Measurements from ENCODE around the gene THAP4.
"Not testable (repeated sequence)": the region's sequence is repeated elsewhere in the genome, so short reads cannot be mapped to it uniquely, and the experiment has no call there.

Gene THAP4

GRCh38 chr2:241611062-241611461 is 25.9 kb downstream of the THAP4 start:
- DNase-seq: no peak

GRCh38 chr2:241609859-241610793 is 26.8 kb downstream of the THAP4 start:
- peak; percentile 88 for DNase-seq

GRCh38 chr2:241608881-241609280 is 28.1 kb downstream of the THAP4 start:
- no peak for DNase-seq

- no peak for DNase-seq
These were observed 29.6 kb downstream of the THAP4 start for GRCh38 chr2:241607162-241607885.

DNA sequence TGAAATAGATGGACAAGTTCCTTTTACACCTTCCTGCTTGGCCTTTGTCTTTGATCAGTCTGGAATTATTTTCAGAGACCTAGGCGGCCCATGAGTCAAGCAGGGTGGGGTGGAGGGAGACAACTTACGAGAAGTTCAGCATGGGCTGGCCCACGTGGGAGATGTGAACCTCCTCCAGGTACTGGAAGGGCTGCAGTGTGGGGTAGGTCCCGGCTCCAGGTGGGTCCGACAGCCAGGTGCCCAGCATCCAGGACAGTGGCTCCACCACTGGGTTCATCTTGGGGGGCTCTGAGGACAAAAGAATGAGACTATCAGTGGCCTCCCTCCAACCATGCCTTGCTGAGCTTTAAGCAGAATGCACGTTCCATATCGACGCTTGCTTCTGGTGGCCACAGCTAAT is 30.8 kb downstream of the THAP4 start:
- no peak for DNase-seq

- DNase-seq: no peak
These were observed 33.3 kb downstream of the THAP4 start for GRCh38 chr2:241603686-241604085.

- DNase-seq: no peak
These were observed 34.2 kb downstream of the THAP4 start for GRCh38 chr2:241602720-241603119.

GRCh38 chr2:241601841-241602240 is 35.1 kb downstream of the THAP4 start:
- no peak for DNase-seq

DNA sequence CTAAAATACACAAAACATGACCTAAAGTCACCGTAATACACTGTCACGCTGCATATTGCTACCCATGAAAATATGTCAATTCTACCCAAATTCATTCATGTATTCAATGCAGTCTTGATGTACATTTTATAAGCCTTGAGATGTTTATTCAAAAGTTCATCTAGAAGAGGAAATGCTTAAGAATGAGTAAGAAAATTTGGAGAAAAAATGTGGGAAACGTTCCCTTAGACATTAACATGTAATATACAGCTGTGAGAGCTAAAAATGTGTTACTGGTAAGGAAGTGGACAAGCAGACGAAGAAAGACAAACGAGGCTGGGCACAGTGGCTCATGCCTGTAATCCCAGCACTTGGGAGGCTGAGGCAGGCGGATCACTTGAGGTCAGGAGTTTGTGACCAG is 37.3 kb downstream of the THAP4 start:
- DNase-seq: no peak

GRCh38 chr2:241598487-241598886 is 38.5 kb downstream of the THAP4 start:
- DNase-seq: no peak

DNA sequence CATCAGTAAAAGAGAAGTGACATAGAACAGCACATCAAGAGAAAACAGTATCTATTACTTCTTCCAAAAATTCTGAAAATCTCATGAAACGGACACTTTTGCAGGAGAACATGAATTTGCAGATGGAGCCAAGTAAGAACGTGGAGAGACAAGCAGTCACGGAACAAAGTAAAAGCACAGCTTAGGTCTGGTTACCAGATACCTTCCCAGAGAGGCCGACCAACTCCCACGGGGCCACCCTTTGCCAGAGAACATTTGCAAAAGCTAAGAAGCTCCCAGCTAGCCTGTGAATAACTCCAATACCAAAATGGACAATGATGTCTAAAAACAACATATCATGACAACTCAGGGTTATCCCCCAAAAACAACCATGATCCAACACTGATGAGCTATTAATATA is 38.9 kb downstream of the THAP4 start:
- no peak for DNase-seq

DNA sequence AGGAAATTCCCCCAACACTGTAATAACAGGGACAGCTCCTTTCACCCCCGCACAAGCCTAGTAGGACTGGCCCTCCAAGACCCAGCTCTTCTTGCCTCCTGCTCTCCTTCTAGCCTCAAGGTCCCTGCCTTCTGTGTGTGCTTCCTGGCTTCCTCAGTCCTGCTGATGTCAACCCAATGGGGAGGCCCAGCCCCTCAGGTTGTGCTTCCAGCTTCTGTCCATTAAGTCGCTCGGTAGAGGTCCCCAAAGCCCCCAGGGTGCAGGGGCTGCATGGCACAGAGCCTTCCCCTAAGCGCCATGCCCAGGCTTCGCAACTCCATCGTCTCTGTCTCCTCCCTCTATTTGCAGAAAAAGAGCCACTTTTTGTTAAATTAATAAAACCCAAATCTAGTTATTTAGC is 39.4 kb downstream of the THAP4 start:
- DNase-seq: no peak

- DNase-seq: no peak
These were observed 41.3 kb downstream of the THAP4 start for GRCh38 chr2:241595600-241596140.

DNA sequence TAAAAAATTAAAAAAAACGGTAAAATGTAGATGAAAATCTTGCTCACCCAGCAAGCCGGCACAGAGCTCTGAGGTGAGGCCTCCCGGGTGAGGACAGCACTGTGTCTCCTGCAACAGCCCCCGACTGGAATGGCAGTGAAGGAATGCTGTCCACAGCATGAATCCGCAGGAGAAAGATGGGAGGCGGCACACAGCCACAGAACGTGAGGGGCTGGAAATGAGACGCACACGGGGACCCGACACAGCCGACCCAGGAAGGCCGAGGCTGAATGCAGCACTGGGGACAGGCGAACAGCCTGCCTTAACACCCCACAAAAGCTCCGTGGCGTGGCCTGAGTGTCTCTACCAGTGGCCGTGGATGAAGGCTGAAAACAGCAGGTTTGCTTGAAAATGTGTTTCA is 43.7 kb downstream of the THAP4 start:
- DNase-seq: no peak

DNA sequence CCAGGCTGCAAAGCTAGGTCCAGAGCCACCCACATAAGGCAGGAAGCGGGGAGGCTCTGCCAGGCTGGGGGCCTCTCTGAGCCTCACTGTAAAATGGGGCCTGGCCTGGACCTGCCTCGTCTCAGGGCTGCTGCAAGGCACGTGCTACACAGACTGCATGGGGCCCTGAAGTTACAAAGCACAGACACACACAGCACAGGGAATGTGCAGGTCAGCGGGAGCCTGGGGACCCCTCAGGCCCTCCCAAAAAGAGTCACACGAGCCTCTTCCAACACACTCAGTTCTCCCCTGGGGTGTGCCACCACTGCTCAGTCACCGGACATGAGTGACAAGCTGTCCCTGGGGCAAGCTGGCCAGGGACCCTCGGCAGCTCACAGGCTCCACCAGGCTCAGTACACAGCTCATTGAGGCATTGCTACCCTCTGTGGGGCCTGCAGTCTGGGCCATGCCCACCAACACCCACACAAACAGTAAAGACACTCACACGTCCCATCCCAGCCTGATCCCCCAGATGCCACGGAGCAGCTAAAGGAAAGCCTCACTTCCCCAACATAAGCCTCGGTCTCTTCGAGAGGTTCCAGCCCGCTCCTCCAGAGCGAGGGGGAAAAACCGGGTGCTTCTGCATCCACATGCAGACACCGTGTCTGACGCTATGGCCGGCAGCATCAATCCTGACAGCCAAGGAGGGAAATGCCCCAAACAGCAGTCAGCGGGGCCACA is 44.7 kb downstream of the THAP4 start:
- no peak for DNase-seq

DNA sequence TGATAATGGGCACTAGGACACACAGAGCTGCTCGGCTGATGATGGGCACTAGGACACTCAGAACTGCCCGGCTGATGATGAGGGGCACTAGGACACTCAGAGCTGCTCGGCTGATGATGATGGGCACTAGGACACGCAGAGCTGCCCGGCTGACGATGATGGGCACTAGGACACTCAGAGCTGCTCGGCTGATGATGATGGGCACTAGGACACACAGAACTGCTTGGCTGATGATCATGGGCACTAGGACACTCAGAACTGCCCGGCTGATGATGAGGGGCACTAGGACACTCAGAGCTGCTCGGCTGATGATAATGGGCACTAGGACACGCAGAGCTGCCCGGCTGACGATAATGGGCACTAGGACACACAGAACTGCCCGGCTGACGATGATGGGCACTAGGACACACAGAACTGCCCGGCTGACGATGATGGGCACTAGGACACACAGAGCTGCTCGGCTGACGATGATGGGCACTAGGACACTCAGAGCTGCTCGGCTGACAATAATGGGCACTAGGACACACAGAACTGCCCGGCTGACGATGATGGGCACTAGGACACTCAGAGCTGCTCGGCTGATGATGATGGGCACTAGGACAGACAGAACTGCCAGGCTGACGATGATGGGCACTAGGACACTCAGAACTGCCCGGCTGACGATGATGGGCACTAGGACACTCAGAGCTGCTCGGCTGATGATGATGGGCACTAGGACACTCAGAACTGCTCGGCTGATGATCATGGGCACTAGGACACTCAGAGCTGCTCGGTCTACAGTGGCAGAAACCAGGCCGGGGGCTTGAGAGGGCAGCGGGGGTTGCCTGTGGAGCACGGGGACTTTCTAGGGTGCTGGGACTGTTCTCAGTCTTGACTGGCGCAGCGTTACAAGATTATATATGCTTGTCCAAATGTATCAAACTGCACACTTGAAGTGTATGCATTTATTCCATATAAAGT is 46.2 kb downstream of the THAP4 start:
- not testable (repeated sequence) for DNase-seq

GRCh38 chr2:241589863-241590262 is 47.1 kb downstream of the THAP4 start:
- not testable (repeated sequence) for DNase-seq

DNA sequence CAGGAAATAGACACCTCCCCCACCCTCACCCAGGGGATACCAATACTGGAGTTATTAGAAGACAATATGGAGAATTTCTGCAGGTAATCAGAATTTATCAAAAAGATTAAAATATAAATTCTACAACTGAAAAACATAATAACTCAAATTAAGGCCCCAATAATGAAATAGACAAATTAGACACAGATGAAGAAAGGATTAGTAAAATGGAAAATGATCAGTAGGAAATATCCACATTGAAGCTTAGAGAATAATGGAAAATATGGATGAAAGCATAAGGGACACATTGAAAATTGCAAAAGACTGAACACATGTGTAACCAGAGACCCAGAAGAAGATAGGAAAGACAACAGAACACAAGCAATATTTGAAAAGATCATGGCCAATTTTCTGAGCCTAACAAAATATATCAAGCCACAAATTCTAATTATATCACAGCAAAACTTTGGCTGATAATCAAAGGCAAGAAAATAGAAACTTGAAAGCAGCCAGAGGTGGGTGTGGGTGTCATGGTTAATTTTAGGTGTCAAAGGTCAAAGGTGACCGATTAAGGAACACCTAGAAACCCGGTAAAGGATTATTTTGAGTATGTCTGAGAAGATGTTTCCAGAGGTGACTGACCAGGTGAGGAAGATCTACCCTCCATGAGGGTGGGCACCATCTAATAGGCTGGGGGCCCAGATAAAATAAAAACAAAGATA is 50.2 kb downstream of the THAP4 start:
- DNase-seq: no peak

- DNase-seq: no peak
These were observed 52.5 kb downstream of the THAP4 start for GRCh38 chr2:241584436-241584835.

- no peak for DNase-seq
These were observed 54.2 kb downstream of the THAP4 start for GRCh38 chr2:241582806-241583205.

DNA sequence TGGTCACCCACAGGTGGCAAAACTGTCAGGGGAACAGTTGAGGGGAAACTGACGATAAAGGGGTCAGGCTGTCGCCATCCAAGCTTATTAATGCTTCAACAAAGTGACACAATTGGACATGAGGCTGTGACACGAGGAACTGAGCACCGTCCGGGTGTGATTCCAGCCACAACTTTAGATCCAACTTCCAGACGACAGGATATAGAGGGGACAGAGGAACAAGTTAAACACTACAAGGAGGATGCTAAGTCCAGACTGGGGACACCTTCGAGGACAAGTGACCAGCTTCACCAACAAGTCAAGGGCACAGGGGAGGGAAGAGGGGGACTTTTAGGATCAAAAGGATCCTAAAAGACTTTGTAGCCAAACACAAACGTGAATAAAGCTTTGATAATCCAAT is 54.6 kb downstream of the THAP4 start:
- no peak for DNase-seq

All from stimulated activated CD4-positive, alpha-beta T cell treated with anti-CD3 and anti-CD28 coated beads, Interleukin-4, amount 100 ng/mL, for 4 hours (primary cell).